ENCODE results near the gene TMEM245.

TMEM245 gene

DNA sequence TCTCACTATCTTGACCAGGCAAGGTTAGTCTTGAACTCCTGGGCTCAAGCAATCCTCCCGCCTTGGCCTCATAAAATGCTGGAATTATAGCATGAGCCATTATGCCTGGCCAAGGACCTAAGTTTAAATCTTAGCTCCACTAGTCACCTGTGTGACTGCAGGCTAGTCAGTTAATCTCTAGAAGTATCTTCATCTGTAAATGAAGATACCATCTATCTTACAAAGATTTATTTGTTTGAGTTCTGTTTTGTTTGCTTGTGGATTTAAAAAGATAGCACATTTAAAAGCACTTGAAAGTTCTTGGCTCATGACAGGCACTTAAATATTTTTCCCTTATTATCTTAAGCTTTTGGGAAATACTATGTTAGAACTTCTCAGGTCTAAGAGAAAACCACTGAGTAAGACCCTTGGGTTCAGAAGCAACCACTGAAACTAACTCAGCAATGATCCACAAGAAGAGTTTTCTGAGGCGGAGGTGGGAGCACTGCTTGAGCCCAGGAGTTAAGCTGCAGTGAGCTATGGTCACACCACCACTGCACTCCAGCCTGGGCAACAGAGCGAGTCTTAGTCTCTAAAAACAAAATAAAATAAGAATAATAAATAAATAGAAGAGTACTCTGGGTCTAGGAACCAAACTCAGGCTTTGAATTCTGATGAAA lies 19.1 kb downstream of the TMEM245 start:
- peak in 1 of 2 experiments; percentile 51 for DNase-seq

DNA sequence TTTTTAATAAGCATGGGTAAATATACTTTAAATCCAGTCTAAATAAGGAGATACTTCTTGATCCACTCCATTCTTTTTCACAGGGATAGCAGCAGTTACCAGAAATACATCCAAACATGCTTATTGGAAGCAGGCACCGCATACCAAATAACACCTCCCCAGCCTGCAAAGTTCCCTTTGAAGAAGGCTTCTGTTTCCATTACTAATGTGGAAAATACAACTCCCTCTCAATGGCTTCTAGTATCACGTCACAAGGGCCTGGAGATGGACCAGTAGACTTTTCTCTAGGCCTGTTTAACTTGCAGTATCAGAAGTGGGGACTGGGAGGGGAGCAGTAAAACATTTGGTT lies 20.8 kb downstream of the TMEM245 start:
- no peak for DNase-seq

DNA sequence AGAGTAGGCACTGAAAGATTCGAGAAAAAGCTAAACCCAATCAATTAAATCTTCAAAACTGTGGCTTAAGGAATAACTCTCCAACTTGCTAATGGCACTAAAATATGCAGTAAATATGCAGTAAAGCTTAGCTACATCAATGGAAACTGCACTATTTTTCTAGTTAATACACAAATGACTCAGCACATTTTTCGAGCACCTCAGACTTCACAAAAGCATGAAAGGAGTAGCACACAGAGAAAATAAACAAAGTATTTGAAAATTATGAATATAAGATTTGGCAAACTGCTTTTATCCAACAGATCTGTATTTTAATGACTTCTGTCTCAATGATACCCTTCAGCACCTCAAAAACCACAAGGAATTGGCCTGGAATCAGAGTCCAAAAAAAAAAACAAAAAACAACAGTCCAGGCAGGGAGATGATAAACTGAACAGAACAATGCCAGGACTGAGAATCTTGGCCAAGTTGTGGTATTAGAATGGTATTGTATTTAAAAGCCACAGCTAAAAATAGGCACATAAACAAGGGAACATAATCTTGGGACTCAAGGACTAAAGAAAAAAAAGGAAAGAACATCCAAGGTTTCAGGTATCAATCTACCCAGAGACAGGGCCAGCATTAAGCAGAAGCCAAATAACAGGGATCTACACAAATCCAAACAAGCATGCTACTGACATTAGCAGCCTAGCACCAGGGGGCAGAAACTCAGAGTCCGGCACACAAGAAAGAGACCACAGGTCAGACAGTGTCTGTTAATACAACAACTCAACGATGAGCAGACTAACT lies 21.4 kb downstream of the TMEM245 start:
- no peak for DNase-seq

DNA sequence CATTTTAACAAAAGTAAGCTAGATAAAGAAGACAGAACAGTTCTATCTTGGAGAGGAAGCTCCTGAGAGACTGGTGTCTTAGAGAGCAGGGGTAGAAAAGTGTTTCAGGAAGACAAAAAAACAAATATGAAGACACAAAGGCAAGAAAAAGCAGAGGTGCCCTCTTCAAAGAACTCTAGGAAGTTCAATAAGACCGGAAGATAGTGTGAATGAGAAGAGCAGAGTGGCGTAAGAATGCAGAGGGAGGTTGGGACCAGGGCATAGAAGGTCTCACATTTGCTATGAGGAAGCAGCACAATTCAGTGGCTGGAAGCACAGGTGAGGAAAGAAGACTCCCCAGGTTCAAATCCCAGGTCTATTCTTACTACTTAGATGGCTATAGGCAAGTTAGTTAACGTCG lies 22.6 kb downstream of the TMEM245 start:
- DNase-seq = no peak

DNA sequence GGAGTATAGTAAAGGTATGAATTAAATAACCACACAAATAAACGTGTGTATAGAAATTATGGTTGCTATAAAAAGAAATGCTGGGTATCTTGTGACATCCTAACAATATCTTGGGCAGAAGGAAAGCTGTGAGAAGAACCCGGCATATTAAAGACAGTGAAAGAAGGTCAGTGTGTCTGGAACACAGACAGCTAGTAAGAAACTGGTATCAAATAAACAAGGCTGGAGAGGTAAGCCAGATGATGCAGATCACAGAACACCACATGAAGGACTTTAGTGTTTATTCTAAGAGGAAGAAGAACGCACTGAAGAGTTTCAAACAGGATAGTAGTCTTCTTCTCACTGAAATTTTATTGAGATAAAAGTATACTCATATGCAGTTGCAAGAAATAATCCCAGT lies 24.4 kb downstream of the TMEM245 start:
- no peak for DNase-seq

DNA sequence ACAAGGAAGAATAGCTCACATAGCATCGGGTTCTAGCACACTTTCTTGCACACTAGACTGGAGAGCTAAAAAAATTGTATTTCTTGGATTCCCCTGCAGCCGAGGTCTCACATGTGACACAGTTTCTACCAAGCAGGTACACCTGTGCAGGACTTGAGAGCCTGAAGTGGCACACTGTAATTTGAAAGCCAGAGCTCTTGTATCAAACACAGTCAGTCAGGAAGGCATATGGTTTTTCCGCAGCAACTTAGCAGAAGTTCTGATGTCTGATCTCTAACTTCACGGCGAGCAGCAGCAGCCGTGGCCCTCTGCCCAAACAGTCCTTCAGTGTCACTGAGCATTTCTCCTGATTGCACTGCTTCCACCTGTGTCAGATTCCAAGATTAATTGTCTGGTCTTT lies 25.5 kb downstream of the TMEM245 start:
- DNase-seq = no peak

DNA sequence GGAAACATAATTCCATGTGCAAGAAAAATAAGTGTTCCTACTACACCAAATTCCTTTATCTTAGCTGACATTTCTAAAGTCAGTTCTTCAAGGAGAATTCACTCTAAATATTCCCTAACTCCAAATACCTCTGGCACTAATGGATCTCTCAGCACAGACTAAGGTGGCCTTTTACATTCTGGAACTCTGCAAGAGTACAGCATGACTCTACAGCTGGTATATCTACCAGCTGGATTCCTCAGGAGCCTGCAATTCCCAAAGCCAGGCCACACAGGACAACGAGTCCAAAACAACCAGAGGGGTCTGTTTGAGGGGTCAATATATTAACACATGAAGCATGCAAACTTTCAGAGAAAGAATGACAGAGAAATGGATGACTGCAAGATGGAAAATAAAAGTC lies 27.2 kb downstream of the TMEM245 start:
- no peak for DNase-seq

DNA sequence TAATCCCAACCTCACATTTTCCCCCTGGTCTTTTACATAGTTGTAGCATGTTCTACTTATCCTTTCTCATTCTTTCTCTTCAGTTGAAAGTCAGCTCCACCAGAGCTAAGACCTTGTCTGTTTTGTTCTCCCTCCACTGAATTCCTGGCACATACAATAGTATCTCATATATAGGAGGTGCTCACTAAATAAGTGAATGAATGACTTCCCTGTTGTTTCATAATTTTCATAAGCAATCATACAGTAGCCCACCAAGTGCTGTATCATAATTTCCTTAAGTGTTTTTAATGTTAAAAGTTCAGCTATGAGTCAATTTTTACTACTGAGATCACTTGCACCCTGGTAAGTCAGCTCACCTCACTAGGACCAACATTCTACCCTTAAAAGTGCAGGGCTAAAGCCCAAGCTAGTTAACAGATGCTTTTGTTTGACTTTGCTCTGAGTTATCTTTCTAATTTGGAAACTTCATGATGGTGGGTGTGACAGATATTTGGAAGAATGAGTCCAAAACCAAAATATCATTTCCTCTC lies 27.6 kb downstream of the TMEM245 start:
- no peak for DNase-seq

DNA sequence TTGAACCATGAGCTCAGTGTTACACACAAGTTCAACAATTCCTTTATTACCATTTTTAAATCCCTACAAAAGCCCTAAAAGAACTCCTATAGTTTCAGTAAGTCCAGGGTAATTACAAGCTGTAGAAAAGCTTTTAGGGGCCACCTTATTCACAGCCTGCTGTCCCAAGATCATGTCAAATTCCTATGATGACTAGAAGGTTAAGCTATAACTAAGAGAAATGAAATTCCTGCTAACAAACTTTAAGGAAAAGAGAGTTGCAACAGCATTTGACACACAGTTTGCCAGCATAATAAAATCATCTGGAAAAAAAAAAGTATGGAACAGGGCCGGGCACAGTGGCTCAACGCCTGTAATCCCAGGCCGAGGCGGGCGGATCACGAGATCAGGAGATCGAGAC lies 31.5 kb downstream of the TMEM245 start:
- DNase-seq = no peak

DNA sequence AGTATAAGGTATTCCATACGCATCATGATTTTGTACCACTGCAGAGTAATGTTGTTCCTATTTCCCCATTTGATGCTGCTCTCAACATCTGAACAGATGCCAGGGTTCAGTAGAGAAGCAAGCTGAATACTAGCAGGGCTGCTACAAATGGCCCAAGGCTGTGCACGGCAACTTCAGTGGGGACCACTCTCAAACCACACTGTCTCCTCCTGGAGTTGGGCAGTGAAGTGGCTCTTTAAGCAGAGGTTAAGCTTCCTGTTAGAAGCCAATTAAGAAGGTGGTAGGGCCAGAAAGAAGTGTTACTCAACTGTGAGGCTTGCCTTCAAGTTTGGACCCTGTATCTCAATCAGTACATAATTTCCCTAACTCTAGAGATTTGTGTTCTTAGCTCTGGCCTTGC lies 32.0 kb downstream of the TMEM245 start:
- no peak for DNase-seq

DNA sequence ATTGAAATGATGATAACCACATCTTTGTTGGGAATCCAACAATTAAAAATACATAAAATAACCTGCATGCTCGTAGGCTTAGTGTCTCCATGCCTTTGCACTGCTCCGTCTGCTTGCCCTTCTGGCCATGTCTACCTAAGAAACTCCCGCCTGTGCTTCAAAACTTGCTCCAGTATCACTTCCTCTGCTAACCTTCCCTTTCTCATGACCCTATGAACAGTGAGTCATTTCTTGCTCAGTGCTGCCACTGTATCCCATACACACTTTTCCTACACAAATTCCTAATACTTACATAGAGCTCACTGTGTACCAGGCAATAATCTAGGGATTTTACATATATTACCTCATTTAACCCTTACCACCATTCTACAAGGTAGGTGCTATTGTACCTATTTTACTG lies 33.5 kb downstream of the TMEM245 start:
- DNase-seq = no peak

DNA sequence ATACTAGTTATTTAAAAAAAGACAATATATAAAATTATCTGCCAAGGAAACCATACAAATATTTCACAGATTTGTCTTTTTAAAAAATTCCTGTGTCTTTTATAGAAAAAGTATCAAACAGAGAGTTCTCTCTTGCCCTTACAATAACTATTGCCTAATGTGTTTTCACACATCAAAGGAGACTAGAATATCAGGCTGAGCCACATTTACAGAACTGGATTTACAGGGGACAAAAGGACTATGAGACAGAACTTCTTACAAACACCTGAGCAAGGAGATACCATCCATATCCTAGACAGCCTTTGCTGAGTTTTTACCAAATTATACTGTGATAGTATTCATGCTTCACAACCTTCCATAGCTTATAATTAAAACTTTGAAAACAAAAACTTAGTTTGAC lies 34.2 kb downstream of the TMEM245 start:
- DNase-seq = no peak

DNA sequence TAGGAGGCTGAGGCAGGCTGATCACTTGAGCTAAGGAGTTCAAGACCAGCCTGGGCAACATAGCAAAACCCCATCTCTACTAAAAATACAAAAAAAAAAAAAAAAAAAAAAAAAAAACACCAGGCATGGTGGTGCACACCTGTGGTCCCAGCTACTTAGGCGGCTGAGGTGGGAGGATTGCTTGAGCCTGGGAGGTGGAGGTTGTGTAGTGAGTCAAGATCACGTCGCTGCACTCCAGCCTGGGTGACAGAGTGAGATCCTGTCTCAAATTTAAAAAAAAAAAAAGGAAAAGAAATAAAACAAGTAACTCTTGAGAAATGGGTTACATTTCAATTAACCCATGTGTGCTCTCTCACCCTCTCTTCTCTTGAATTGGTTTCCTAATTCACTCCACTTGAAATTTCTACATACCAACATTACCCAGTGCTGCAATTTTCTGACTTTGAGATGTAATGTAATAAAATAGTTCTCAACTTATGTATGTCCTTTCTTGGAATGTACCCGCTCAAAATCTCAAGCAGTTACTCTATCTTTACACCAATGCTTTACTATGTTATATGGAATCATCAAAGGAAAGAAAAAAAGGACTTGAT lies 35.8 kb downstream of the TMEM245 start:
- DNase-seq = no peak

DNA sequence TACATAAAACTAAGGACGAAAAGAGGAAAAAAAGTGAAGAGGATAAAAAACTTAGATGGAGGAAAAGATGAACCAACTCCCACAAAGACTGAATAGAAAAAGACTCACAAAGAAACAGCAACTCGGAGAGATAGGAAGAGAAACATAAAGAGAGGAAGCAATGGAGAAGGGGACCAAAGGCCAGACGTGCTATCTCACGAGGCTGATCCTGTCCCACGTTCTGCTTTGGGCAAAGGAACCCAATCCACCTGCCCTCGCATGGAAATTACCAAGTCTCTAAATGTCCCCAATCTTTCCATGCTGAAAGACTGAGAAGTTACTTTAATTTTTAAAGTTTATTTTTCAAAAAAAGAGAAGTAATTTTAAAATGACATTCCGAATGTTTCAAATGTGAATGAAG lies 36.6 kb downstream of the TMEM245 start:
- DNase-seq = no peak

DNA sequence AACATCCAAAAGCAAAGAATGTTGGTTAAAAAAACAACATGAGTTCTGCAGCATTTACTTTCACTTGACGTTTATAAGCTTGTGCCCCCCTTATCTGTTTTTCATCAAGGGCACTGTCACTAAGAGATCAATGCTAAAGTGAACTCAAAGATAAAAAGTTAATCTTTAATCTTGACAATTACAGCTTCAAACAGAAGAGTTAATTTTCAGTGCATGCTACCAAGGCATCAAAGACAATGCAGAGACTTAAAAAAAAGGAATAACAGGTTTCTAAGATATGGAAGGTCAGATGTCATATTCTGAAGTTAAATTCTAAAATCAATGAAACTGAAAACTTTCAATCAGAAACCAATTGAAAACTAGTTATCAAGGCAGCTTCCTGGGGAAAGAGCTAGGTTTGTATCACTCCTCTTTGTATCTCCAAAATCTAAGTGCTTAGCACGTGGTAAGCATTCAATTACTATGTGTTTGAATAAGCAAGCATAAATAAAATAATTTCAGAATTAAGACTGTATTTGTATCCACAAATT lies 37.6 kb downstream of the TMEM245 start:
- DNase-seq = no peak

DNA sequence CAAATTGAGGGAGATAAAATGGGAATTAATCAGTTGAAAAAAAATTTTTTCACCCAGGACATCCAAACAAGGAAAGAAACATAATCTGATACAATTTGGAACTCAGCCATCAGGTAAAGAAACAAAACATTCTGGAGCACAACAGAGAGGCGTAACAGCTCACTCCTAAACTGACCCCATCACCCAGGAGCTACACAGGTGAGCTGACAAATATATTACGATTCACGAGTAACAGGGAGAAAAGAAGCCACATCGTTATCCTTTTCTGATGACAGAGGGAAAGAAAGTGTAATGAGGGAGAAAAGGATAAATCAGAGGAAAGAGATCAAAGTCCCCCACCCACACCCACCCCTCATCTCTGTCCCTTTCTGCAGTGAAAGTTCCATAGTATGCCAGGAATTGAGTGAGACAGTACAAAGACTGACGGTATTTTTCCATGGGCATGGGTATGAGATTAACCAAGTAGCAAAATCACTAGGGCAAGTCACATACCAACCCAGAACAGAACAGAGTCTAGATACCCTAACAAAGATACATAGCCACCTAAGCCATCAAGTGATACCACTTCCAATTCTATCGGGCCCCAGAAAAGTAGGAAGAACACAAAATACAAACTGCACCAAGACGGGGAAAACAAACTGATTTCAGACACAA lies 45.4 kb downstream of the TMEM245 start:
- no peak for DNase-seq

DNA sequence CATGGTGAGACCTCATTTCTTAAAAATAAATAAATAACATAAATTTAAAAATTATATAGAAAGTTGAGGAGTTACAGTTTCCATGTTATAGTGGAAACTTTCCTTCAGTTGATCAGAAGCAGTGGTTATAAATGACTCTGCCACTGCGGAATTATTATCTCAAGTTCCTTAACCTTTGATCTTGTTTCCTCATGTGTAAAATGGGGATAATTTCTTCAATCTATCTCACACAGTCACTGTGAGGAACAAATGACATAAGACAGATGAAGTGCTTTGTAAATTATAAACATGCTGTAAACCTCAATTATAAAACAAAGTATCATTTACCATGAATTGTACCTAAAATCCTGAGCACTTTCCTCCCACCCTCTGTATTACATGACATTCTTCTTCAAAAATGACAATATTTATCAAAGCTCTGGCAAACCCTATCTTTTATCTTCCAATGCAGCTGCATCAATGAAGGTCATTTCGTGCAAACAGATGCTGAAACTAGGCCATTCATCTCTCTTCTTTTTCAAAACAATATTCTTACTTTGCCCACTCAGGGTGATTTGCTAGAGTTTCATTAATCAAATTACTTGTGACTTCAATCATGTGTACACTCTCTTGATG lies 46.8 kb downstream of the TMEM245 start:
- no peak for DNase-seq

DNA sequence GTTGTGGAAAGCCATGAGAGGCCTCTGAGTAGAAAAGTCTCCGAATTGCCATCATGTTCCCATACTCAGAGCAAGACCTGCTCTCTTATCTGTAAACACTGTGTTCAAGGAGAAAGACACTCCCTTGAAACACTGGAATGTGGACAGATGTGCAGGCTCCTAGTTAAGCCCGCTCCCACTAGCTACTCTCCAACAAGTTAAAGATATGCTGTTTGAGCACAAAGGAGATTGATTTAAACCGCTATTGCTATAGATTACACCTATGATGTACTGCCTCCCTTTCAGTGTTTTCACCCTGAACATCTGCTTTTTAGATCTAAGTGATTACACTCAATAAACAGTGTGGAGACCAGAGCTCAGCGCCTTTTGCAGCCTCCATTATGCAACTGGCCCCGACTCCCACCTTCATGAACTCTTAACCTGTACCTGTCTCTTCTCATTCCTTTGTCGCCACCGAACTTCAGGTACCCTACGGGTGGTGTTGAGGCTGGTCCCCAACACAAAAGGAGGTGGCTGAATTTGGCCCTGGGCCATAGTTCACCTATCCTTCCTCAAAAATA lies 47.5 kb downstream of the TMEM245 start:
- DNase-seq = no peak

DNA sequence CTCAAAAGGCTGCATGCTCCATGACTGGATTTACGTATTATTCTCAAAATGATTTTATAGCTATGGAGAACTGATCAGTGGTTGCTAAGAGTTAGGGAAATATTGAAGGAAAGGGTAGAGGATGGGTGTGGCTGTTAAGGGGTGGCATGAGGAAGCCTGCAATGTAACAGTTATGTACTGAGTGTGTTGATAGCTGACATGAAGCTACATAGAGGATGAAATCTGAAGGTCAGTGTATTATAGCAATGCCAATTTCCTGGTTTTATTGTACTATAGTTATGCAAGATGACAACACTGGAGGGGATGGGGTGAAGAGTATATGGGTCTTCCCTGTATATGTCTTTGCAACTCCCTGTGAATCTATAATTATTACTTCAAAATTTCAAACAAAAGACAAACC lies 51.0 kb downstream of the TMEM245 start:
- no peak for DNase-seq

DNA sequence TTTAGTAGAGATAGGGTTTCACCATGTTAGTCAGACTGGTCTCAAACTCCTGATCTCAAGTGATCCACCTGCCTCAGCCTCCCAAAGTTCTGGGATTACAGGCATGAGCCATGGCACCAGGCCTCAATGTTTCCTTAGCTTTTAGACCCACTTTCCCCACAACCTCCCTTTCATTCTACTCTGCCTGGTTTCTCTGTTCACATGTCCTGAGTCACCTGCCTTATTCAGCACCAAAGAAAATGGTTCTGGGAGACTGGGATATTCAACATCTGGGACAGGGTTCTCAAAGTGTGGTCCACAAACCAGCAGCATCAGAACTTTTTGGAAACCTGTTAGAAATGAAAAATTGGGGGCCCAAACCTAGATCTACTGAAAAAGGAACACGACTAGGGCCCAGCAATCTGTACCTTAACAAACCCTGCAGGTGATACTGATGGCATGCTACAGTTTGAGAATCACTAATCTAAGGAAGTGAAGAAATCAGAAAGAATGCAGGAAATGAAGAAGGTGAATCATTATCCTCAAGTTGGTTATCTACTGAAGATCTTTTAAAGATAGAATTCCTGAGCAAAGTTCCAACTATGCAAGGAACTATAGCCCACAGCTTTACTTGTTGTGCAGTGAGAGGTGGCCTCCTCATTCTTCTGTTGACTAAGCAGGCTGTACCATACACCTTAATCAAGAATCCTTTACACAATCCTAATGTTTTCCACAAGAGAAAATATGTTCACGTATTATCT lies 54.6 kb downstream of the TMEM245 start:
- no peak for DNase-seq

DNA sequence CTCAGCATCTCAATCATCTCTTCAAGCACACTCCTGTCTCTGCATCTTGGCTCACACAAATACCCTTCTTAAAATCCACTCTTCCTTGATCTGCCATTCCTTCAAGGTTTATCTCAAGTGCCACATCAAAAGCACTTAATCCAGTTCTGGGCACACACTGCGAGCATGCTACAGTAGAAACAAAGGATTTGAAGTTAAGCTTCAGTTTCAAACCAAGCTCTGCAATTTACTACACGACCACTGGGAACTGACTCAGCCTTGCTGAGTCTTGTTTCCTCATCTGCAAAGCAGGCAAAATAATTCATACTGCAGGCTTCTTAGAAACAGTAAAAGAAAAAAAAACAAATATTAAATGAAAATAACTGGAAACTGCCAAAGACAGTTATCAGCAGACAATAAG lies 56.0 kb downstream of the TMEM245 start:
- DNase-seq = no peak

DNA sequence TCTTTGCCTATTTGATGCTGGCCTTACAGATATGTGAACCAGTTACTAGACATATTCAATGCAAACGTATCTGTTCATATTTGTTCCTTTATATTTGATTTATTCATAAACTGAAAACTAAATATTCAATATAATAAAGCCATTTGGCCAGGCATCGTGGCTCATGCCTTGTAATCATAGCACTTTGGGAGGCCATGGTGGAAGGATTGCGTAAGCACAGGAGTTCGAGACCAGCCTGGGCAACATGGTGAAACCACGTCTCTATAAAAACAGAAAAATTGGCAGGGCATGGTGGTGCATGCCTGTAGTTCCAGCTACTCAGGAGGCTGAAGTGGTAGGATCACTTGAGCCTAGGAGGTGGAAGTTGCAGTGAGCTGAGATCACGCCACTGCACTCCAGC lies 57.2 kb downstream of the TMEM245 start:
- DNase-seq = no peak

Data from activated T-cell treated with anti-CD3 and anti-CD28 coated beads, Interleukin-2, amount 50 U/mL, for 48 hours (primary cell).